ENCODE measurements around the gene COPS2. TPM values are rescaled to one million over a fixed set of nuclear protein-coding genes. Genes with fewer than 3 reads are reported as not detected.

The COPS2 gene
- total and polyA plus RNA-seq, 2 of the 13 experiments (the other 11 are each of a cell fraction or from before 2014, with no cell fraction given), result 37.8 to 66.3 TPM

- H3K9me3 ChIP-seq (ENCODE audit: low read length), result no peaks in the 10 kb centered on the region
- 99% methylated on average over 2 of the region's 2 CpGs for WGBS (ENCODE audit: low lambda C conversion rate)
- POLR2A ChIA-PET, result no interaction called here
- TF ChIP-seq NFRKB (IDR thresholded peaks at IDR 0.05) (no peak), FOXO1 (CRISPR knock-in tag; IDR thresholded peaks at IDR 0.05) (no peak), SALL2 (CRISPR knock-in tag; IDR thresholded peaks at IDR 0.05) (no peak), USF2 (IDR thresholded peaks at IDR 0.05; ENCODE audit: low read depth, low read length) (no peak), USF2 (CRISPR knock-in tag; IDR thresholded peaks at IDR 0.05; ENCODE audit: borderline replicate concordance) (no peak), SETDB1 (CRISPR knock-in tag; IDR thresholded peaks at IDR 0.05; ENCODE audit: borderline replicate concordance) (no peak), ZNF788 (CRISPR knock-in tag; IDR thresholded peaks at IDR 0.05; ENCODE audit: borderline replicate concordance) (no peak), ZNF468 (CRISPR knock-in tag; IDR thresholded peaks at IDR 0.05) (no peak), HNRNPLL (IDR thresholded peaks at IDR 0.05; ENCODE audit: low read depth, low read length, poor library complexity, severe bottlenecking) (no peak), RBM39 (IDR thresholded peaks at IDR 0.05; ENCODE audit: low read depth, low read length, poor library complexity, severe bottlenecking) (no peak), ZNF556 (CRISPR knock-in tag; IDR thresholded peaks at IDR 0.05; ENCODE audit: borderline replicate concordance) (no peak), POLR2AphosphoS2 (IDR thresholded peaks at IDR 0.05; ENCODE audit: low read depth, low read length) (no peak), ZIK1 (CRISPR knock-in tag; IDR thresholded peaks at IDR 0.05; ENCODE audit: borderline replicate concordance, low read depth) (no peak), ZNF496 (CRISPR knock-in tag; IDR thresholded peaks at IDR 0.05; ENCODE audit: insufficient replicate concordance) (no peak), ZNF737 (CRISPR knock-in tag; IDR thresholded peaks at IDR 0.05; ENCODE audit: borderline replicate concordance) (no peak), ZNF124 (CRISPR knock-in tag; IDR thresholded peaks at IDR 0.05) (no peak), HMG20B (CRISPR knock-in tag; conservative IDR thresholded peaks at IDR 0.05) (no peak), CREB3 (CRISPR knock-in tag; IDR thresholded peaks at IDR 0.05) (no peak)
- TF ChIP-seq, protein P1, sequence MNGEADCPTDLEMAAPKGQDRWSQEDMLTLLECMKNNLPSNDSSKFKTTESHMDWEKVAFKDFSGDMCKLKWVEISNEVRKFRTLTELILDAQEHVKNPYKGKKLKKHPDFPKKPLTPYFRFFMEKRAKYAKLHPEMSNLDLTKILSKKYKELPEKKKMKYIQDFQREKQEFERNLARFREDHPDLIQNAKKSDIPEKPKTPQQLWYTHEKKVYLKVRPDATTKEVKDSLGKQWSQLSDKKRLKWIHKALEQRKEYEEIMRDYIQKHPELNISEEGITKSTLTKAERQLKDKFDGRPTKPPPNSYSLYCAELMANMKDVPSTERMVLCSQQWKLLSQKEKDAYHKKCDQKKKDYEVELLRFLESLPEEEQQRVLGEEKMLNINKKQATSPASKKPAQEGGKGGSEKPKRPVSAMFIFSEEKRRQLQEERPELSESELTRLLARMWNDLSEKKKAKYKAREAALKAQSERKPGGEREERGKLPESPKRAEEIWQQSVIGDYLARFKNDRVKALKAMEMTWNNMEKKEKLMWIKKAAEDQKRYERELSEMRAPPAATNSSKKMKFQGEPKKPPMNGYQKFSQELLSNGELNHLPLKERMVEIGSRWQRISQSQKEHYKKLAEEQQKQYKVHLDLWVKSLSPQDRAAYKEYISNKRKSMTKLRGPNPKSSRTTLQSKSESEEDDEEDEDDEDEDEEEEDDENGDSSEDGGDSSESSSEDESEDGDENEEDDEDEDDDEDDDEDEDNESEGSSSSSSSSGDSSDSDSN (CRISPR knock-in tag; IDR thresholded peaks at IDR 0.05), result no peak
Observed at GRCh38 chr15:49188933-49189332, 33.5 kb upstream of the COPS2 start.

More at GRCh38 chr15:49188933-49189332, 33.5 kb upstream of the COPS2 start:
- no peak for ATAC-seq
- Histone ChIP-seq H3K4me2 (ENCODE audit: low read depth, low read length) (no peak overlapping the region), H3K4me3 (replicated peaks in 1 of 3; ENCODE audit: insufficient read depth in 1 of 3, low read depth in 2 of 3, low read length in 3 of 3) (no peak overlapping the region), H3K27me3 (ENCODE audit: control insufficient read depth in 1 of 2, insufficient read depth in 2 of 2, low read length in 2 of 2) (no peaks in the 10 kb centered on the region), H3K9ac (ENCODE audit: insufficient read depth, low read depth, low read length) (no peak overlapping the region), H3K4me1 (ENCODE audit: insufficient read depth, low read length) (no peaks in the 10 kb centered on the region), H3K79me2 (ENCODE audit: insufficient read depth, low read length) (no peaks in the 10 kb centered on the region), H3K36me3 (replicated peaks in 1 of 2; ENCODE audit: control insufficient read depth in 1 of 2, insufficient read depth in 2 of 2, low read length in 2 of 2) (no peaks in the 10 kb centered on the region; a peak in 2 of 5 replicates), H3K27ac (ENCODE audit: extremely low read length, insufficient read depth, low read length) (no peak overlapping the region), H2AFZ (ENCODE audit: low read length) (no peak overlapping the region), H4K20me1 (ENCODE audit: insufficient read depth, low read length) (no peaks in the 10 kb centered on the region)
- CTCF ChIA-PET (ENCODE audit: low intra/inter-chr PET ratio, low total read pairs), result no interaction called here
- BruUV-seq (replicated peaks), result no TSS peak
- no peak for DNase-seq (ENCODE audit: low spot score)
- FAIRE-seq, result no peak
- intact Hi-C loops (cut with micrococcal nuclease; ENCODE audit: unreplicated experiment), result no loop called here
- in situ Hi-C loops (cut with HindIII; ENCODE audit: extremely low pct_ligation_motif_present, low pct_unique_long_range_greater_than_20kb), result no loop called here

Data from HepG2 (cell line).